Neutrophil (primary cell): ENCODE data around the gene ERC2.

Experiments used
- H3K27ac ChIP-seq: fragments of 200-600 bp; sonication (generic); 2 replicates; pipeline ENCODE4 v1.5.1; 2016; ENCODE audit warnings: mild to moderate bottlenecking, moderate library complexity
- H3K27me3 ChIP-seq: fragments of 200-600 bp; sonication (generic); 2 replicates; pipeline ENCODE4 v1.6.0; 2016; ENCODE audit warnings: mild to moderate bottlenecking
- H3K36me3 ChIP-seq: fragments of 200-600 bp; sonication (generic); 2 replicates; pipeline ENCODE4 v1.5.1; 2017
- H3K4me1 ChIP-seq, 2 experiments: fragments of 200-600 bp in 1 of 2; sonication (generic) in 1 of 2; 1 replicate in 1 of 2; 2 replicates in 1 of 2; pipeline versions ENCODE4 v1.5.1 to v1.6.1; 2013 to 2016; ENCODE audit warnings: low read depth in 1 of 2, low read length in 1 of 2, mild to moderate bottlenecking in 1 of 2, moderate library complexity in 1 of 2; ENCODE audit not compliant: control insufficient read depth in 1 of 2, insufficient read depth in 1 of 2
- H3K4me3 ChIP-seq, 2 experiments: fragments of 200-600 bp in 1 of 2; sonication (generic) in 1 of 2; 1 replicate in 1 of 2; 2 replicates in 1 of 2; pipeline ENCODE4 v1.5.1; 2013 to 2016; ENCODE audit warnings: low read depth in 1 of 2, low read length in 1 of 2, mild to moderate bottlenecking in 1 of 2, moderate library complexity in 1 of 2
- H3K9me3 ChIP-seq: fragments of 200-600 bp; sonication (generic); 2 replicates; pipeline ENCODE4 v1.5.1; 2016
- TF ChIP-seq, protein P1 (sequence below): fragments of 200-600 bp; sonication (generic); IDR thresholded peaks from 2 replicates; pipeline ENCODE4 v1.5.1; 2016; ENCODE audit warnings: antibody characterized with exemption

The ERC2 gene

GRCh38 chr3:55643283-55643682 is 825.0 kb downstream of the ERC2 start:
- Histone ChIP-seq H3K4me3 (no peak overlapping the region), H3K36me3 (no peaks in the 10 kb centered on the region), H3K4me1 (no peaks in the 10 kb centered on the region), H3K27me3 (no peaks in the 10 kb centered on the region), H3K9me3 (no peaks in the 10 kb centered on the region), H3K27ac (no peak overlapping the region)
- TF ChIP-seq, protein P1, sequence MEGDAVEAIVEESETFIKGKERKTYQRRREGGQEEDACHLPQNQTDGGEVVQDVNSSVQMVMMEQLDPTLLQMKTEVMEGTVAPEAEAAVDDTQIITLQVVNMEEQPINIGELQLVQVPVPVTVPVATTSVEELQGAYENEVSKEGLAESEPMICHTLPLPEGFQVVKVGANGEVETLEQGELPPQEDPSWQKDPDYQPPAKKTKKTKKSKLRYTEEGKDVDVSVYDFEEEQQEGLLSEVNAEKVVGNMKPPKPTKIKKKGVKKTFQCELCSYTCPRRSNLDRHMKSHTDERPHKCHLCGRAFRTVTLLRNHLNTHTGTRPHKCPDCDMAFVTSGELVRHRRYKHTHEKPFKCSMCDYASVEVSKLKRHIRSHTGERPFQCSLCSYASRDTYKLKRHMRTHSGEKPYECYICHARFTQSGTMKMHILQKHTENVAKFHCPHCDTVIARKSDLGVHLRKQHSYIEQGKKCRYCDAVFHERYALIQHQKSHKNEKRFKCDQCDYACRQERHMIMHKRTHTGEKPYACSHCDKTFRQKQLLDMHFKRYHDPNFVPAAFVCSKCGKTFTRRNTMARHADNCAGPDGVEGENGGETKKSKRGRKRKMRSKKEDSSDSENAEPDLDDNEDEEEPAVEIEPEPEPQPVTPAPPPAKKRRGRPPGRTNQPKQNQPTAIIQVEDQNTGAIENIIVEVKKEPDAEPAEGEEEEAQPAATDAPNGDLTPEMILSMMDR = no peak

- Histone ChIP-seq H3K4me1 (no peaks in the 10 kb centered on the region), H3K27ac (no peak overlapping the region), H3K4me3 (no peak overlapping the region), H3K36me3 (no peaks in the 10 kb centered on the region), H3K9me3 (no peaks in the 10 kb centered on the region), H3K27me3 (no peaks in the 10 kb centered on the region)
- TF ChIP-seq, protein P1 = no peak
Observed at GRCh38 chr3:55641964-55642363, 826.3 kb downstream of the ERC2 start.

DNA sequence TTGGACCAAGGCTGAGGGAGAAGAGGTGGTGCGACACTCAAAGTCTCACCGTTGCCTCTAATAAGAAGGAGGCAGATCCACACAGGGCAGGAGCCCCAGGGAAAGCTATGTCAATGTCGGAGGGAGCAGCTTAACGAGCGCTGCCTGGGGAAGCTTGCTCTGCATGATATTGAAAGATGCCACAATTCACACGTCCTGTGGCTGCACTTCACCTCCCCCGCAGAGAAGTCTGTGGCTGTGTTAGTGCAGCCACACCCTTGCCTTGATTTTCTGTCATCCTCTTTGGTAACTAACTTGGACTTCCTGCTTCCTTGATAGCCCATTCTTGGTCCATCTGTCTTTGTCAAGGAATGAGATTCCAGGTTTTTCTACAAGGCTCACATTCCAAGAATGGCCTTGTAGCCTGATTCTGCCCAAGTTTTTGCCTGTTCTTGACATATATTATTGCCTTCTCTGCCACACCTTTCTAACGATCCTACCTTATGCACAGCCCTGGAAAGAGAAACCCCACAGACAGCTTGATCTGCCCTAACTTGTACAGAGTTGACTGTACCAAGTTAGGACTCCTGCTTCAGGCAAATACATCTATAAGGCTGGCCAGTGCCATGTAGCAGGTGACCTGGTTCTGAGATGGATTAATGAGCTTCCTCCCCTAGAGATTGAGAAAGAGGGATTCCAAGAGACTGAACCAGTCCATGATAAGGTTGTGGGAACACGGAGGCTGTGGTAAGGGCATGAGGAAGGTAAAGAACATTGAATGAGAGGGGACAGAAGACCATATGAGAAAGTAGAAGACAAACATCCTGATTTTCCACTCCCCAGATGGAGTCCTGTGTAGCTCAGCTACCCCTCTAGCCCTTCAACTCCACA is 828.1 kb downstream of the ERC2 start:
- TF ChIP-seq, protein P1 = no peak
- no peaks in the 10 kb centered on the region for H3K27me3 ChIP-seq

DNA sequence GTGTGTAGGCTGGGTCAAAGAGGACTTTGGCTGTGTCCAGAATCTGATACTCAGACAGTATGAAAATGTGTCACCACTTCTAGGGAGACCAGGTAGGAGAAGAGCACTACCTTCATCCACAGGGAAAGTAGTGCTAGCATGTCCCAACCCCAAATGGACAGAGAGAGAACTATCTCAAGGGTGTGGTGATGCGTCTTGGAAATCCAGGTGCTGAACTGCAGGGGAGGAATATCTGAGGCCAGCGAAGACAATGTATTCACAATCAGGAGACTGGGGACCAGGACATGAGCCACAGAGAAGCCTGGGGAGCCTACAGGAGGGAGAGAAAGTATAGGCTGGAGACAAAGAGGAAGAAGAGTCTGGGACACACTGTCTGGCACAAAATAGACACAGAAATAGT is 829.1 kb downstream of the ERC2 start:
- no peaks in the 10 kb centered on the region for H3K9me3 ChIP-seq
- no peak overlapping the region for H3K27ac ChIP-seq
- TF ChIP-seq, protein P1 = no peak
- no peaks in the 10 kb centered on the region for H3K4me1 ChIP-seq
- no peak overlapping the region for H3K4me3 ChIP-seq
- no peaks in the 10 kb centered on the region for H3K27me3 ChIP-seq
- H3K36me3 ChIP-seq = no peaks in the 10 kb centered on the region

More for the DNA sequence above, 828.1 kb downstream of the ERC2 start:
- Histone ChIP-seq H3K4me3 (no peak overlapping the region), H3K36me3 (no peaks in the 10 kb centered on the region), H3K27ac (no peak overlapping the region), H3K9me3 (no peaks in the 10 kb centered on the region), H3K4me1 (no peaks in the 10 kb centered on the region)

GRCh38 chr3:55637906-55638638 is 830.2 kb downstream of the ERC2 start:
- Histone ChIP-seq H3K4me3 (no peak overlapping the region), H3K27me3 (no peaks in the 10 kb centered on the region), H3K9me3 (no peaks in the 10 kb centered on the region), H3K4me1 (no peaks in the 10 kb centered on the region), H3K36me3 (no peaks in the 10 kb centered on the region), H3K27ac (no peak overlapping the region)
- TF ChIP-seq, protein P1 = no peak
